GM10248 (cell line): ENCODE results near the gene SSBP3.

ENCODE experiments used
- CTCF ChIA-PET: fragments of 300-600 bp; sonication (Branson Sonifier 250); formaldehyde crosslinking; extraction: SDS; loops from one replicate; lab custom pipeline; 2021; ENCODE audit warnings: antibody characterized with exemption; lab: Yijun Ruan, JAX
- POLR2A ChIA-PET: fragments of 350-650 bp; sonication (Branson Sonifier 250); formaldehyde crosslinking; extraction: SDS; loops from one replicate; lab custom pipeline; 2020; ENCODE audit warnings: antibody characterized with exemption; lab: Yijun Ruan, JAX
- DNase-seq: peaks from one replicate; pipeline ENCODE4 v3.0.0; 2012; ENCODE audit errors: extremely low spot score
- TF ChIP-seq, protein P1 (sequence below): IDR thresholded peaks from 2 replicates; pipeline ENCODE4 v1.5.1; 2012; ENCODE audit warnings: mild to moderate bottlenecking, low read depth; ENCODE audit errors: extremely low read depth, missing control alignments, control extremely low read depth

The SSBP3 gene

GRCh38 chr1:54199151-54199764, 206.9 kb downstream of the SSBP3 start:
- ChIA-PET CTCF (interaction anchor here (0.8 to 2.5 kb wide), 6 partner anchors 9 to 517 kb away, joined by 3 to 9 read pairs (median 4); no protein-coding TSS in a partner anchor), POLR2A (interaction anchor here (1.1 kb wide), 1 partner anchor 254 kb away, joined by 4 read pairs; the partner anchor contains the start of gene IFT25)
- TF ChIP-seq, protein P1, sequence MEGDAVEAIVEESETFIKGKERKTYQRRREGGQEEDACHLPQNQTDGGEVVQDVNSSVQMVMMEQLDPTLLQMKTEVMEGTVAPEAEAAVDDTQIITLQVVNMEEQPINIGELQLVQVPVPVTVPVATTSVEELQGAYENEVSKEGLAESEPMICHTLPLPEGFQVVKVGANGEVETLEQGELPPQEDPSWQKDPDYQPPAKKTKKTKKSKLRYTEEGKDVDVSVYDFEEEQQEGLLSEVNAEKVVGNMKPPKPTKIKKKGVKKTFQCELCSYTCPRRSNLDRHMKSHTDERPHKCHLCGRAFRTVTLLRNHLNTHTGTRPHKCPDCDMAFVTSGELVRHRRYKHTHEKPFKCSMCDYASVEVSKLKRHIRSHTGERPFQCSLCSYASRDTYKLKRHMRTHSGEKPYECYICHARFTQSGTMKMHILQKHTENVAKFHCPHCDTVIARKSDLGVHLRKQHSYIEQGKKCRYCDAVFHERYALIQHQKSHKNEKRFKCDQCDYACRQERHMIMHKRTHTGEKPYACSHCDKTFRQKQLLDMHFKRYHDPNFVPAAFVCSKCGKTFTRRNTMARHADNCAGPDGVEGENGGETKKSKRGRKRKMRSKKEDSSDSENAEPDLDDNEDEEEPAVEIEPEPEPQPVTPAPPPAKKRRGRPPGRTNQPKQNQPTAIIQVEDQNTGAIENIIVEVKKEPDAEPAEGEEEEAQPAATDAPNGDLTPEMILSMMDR = no peak
- no peak for DNase-seq

GRCh38 chr1:54193453-54193852, 212.7 kb downstream of the SSBP3 start:
- CTCF ChIA-PET = no interaction called here
- DNase-seq = no peak
- TF ChIP-seq, protein P1 = no peak
- POLR2A ChIA-PET = no interaction called here

DNA sequence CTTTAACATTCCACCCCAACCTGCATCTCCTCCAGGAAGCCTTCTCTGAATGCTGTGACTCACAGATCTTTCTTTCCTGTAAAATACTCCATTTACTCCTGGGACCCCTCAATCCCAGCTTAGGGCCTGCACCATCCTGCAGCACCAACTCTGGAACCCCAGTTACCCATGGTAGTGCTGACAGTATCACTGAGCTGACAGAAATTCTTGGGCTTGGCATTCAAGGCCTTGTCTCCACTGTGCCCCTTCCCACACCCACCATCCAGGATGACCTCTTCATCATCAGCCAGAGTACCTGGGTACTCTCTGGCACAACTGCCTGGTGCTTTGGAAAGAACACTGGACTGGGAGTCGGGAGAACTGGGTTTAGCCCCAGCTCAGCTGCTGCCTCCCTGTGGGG, 214.7 kb downstream of the SSBP3 start:
- no peak for DNase-seq
- ChIA-PET POLR2A (no interaction called here), CTCF (interaction anchor here (5.2 kb wide), 1 partner anchor 11 kb away, joined by 24 read pairs; no protein-coding TSS in a partner anchor)
- TF ChIP-seq, protein P1 = no peak

- TF ChIP-seq, protein P1 = no peak
- no peak for DNase-seq
- CTCF ChIA-PET = interaction anchor here (1.0 to 5.2 kb wide), 3 partner anchors 9 to 24 kb away, joined by 3 to 24 read pairs (median 9); partner anchors contain the start of genes CYB5RL and MRPL37
- POLR2A ChIA-PET = no interaction called here
These were observed 215.7 kb downstream of the SSBP3 start for GRCh38 chr1:54190526-54190925.

DNA sequence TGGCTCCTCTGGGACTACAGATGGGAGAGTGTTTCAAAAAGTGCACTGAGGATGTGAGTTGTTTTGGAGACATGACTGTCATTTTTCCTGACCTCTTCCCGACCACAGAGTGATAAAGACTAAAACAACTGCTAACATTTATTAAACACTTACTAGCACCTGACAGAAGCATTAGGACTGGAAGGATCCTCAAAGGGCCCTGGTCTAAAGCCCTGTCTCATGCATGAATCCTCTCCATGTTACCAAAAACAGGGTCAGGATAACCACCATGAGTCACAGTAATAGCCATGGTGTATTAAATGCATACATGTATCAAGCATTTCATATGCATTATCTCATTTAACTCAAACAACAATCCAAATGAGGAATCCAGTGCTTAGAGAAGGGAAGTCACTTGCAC, 217.9 kb downstream of the SSBP3 start:
- ChIA-PET CTCF (interaction anchor here (1.0 to 5.2 kb wide), 3 partner anchors 8 to 44 kb away, joined by 3 to 24 read pairs (median 5); no protein-coding TSS in a partner anchor), POLR2A (no interaction called here)
- no peak for DNase-seq
- TF ChIP-seq, protein P1 = no peak

DNA sequence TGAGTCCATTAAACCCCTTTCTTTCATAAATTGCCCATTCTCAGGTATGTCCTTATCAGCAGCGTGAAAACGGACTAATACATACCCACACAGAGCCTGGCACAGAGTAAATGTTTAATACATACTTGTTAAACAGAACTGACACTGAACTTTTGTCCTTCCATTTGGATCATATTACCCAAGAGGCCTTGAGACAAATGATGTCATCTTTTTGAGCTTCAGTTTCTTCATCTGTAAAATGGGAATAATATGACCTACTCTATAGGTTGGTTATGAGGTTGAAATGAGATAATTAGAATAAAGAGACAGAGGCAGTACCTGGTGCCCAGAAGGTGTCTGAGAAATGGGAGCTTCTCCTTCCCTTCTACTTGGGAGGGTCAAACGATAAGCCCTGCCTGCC, 220.1 kb downstream of the SSBP3 start:
- no peak for DNase-seq
- CTCF ChIA-PET = interaction anchor here (1.0 to 2.3 kb wide), 2 partner anchors 10 to 14 kb away, joined by 3 to 5 read pairs; no protein-coding TSS in a partner anchor
- TF ChIP-seq, protein P1 = no peak
- POLR2A ChIA-PET = no interaction called here
